HCT116 (cell line): ENCODE data around the gene NAT10. TPM values are rescaled to one million over a fixed set of nuclear protein-coding genes. Genes with fewer than 3 reads are reported as not detected.
"Not testable (repeated sequence)": the region's sequence is repeated elsewhere in the genome, so short reads cannot be mapped to it uniquely, and the experiment has no call there.

ENCODE experiments used
- ATAC-seq: fragments of 200-7000 bp; cut with Tn5 transposase; 2 replicates; pipeline ENCODE4 v1.9.1; 2020; ENCODE audit warnings: mild to moderate bottlenecking, moderate library complexity
- BruUV-seq: library from RNA; stranded (reverse); fragments of 400-500 nt; replicated peaks from 2 replicates; lab custom pipeline; 2021; lab: Mats Ljungman, UMichigan
- CTCF ChIA-PET: fragments of 300-600 bp; sonication (Branson Sonifier 250); formaldehyde crosslinking; loops from one replicate; lab custom pipeline; 2021; ENCODE audit warnings: antibody characterized with exemption; lab: Charles Lee
- POLR2A ChIA-PET: fragments of 300-600, 350-600 bp; sonication (Branson Sonifier 250); formaldehyde crosslinking; loops from one replicate; lab custom pipeline; 2021; ENCODE audit warnings: antibody characterized with exemption; lab: Charles Lee
- RAD21 ChIA-PET, 2 experiments: fragments of 300-600 bp; sonication (Branson Sonifier 250); formaldehyde crosslinking; loops; one replicate each; lab custom pipeline; 2023; ENCODE audit warnings: low total read pairs in 2 of 2; ENCODE audit not compliant: uncharacterized antibody in 2 of 2, unreplicated experiment in 2 of 2, low non-redundant PET in 1 of 2; lab: Charles Lee
- DNase-seq: peaks from one replicate; pipeline ENCODE4 v3.0.0-alpha.2; 2010; ENCODE audit warnings: low read depth, low spot score
- H2AFZ ChIP-seq: fragments of 200-600 bp; shearing (Covaris generic), sonication (generic); 2 replicates; pipeline ENCODE4 v1.6.1; 2017; ENCODE audit warnings: low read depth, mixed run types, mixed read lengths, antibody characterized with exemption, low read length; ENCODE audit not compliant: poor library complexity, severe bottlenecking
- H3K27ac ChIP-seq: 2 replicates; pipeline ENCODE4 v1.5.1; 2012; ENCODE audit warnings: low read depth, low read length
- H3K27me3 ChIP-seq: fragments of 200-600 bp; sonication (generic); 2 replicates; pipeline ENCODE4 v1.6.1; 2016; ENCODE audit warnings: mixed run types, low read length, mixed read lengths; ENCODE audit not compliant: insufficient read depth
- H3K36me3 ChIP-seq, 2 experiments: fragments of 200-500 bp in 1 of 2; fragments of 200-600 bp in 1 of 2; sonication (Bioruptor generic) in 1 of 2; sonication (generic) in 1 of 2; 2 replicates each; pipeline versions ENCODE4 v1.5.1 to v1.6.1; 2014 to 2016; ENCODE audit warnings: low read length in 2 of 2, inconsistent platforms in 1 of 2, mixed read lengths in 1 of 2, mixed run types in 1 of 2; ENCODE audit not compliant: insufficient read depth in 2 of 2, control insufficient read depth in 1 of 2
- H3K4me1 ChIP-seq, 2 experiments: fragments of 200-600 bp in 1 of 2; sonication (generic) in 1 of 2; 2 replicates each; pipeline versions ENCODE4 v1.5.1 to v1.6.1; 2012 to 2017; ENCODE audit warnings: low read length in 2 of 2, inconsistent platforms in 1 of 2, mild to moderate bottlenecking in 1 of 2, mixed read lengths in 1 of 2, mixed run types in 1 of 2, moderate library complexity in 1 of 2; ENCODE audit not compliant: insufficient read depth in 2 of 2, control insufficient read depth in 1 of 2
- H3K4me2 ChIP-seq: fragments of 200-600 bp; sonication (generic); 2 replicates; pipeline ENCODE4 v1.6.1; 2017; ENCODE audit warnings: mixed run types, low read length, mixed read lengths
- H3K4me3 ChIP-seq, 2 experiments: fragments of 200-600 bp in 1 of 2; sonication (generic) in 1 of 2; replicated peaks in 1 of 2; 2 replicates each; pipeline ENCODE4 v1.5.1; 2011 to 2016; ENCODE audit warnings: low read length in 2 of 2, control low read depth in 1 of 2, low read depth in 1 of 2, mild to moderate bottlenecking in 1 of 2, mixed read lengths in 1 of 2, mixed run types in 1 of 2
- H3K79me2 ChIP-seq: fragments of 200-600 bp; sonication (generic); 2 replicates; pipeline ENCODE4 v1.6.1; 2017; ENCODE audit warnings: mild to moderate bottlenecking, mixed run types, low read length, moderate library complexity, mixed read lengths; ENCODE audit not compliant: insufficient read depth
- H3K9ac ChIP-seq: fragments of 200-600 bp; sonication (generic); 2 replicates; pipeline ENCODE4 v1.6.1; 2016; ENCODE audit warnings: low read length, mixed read lengths
- H3K9me2 ChIP-seq: fragments of 200-600 bp; sonication (generic), shearing (Covaris generic); 2 replicates; pipeline ENCODE4 v1.6.1; 2017; ENCODE audit warnings: mixed run types, mild to moderate bottlenecking, moderate library complexity; ENCODE audit not compliant: insufficient read depth
- H3K9me3 ChIP-seq, 2 experiments: fragments of 200-500 bp in 1 of 2; fragments of 200-600 bp in 1 of 2; sonication (Bioruptor generic) in 1 of 2; sonication (generic) in 1 of 2; 2 replicates each; pipeline ENCODE4 v1.6.1; 2014 to 2017; ENCODE audit warnings: low read length in 2 of 2, mixed read lengths in 2 of 2, inconsistent platforms in 1 of 2, low read depth in 1 of 2, mild to moderate bottlenecking in 1 of 2, mixed run types in 1 of 2, moderate library complexity in 1 of 2; ENCODE audit not compliant: control insufficient read depth in 1 of 2, insufficient read depth in 1 of 2
- H4K20me1 ChIP-seq: fragments of 200-600 bp; sonication (generic), shearing (Covaris generic); 2 replicates; pipeline ENCODE4 v1.6.1; 2017; ENCODE audit warnings: mixed run types, mild to moderate bottlenecking, moderate library complexity; ENCODE audit not compliant: insufficient read depth
- CTCF ChIP-seq, 3 experiments: fragments of 200-600 bp in 1 of 3; sonication (generic) in 1 of 3; IDR thresholded peaks in 2 of 3; conservative IDR thresholded peaks in 1 of 3; 2 replicates each; pipeline ENCODE4 v1.5.1; 2012 to 2017; ENCODE audit warnings: low read depth in 2 of 3, low read length in 2 of 3, antibody characterized with exemption in 1 of 3, borderline replicate concordance in 1 of 3, control low read depth in 1 of 3, mild to moderate bottlenecking in 1 of 3, mixed read lengths in 1 of 3, mixed run types in 1 of 3, moderate library complexity in 1 of 3; ENCODE audit not compliant: insufficient read depth in 1 of 3
- JUND ChIP-seq: IDR thresholded peaks from 2 replicates; pipeline ENCODE4 v1.6.1; 2012
- MAX ChIP-seq: IDR thresholded peaks from 2 replicates; pipeline ENCODE4 v1.6.1; 2012
- POLR2AphosphoS5 ChIP-seq: IDR thresholded peaks from 2 replicates; pipeline ENCODE4 v1.6.1; 2011; ENCODE audit warnings: mild to moderate bottlenecking, low read depth, low read length, moderate library complexity
- RAD21 ChIP-seq: IDR thresholded peaks from 2 replicates; pipeline ENCODE4 v1.6.1; 2012; ENCODE audit warnings: low read depth, mild to moderate bottlenecking
- TCF7L2 ChIP-seq: IDR thresholded peaks from 2 replicates; pipeline ENCODE4 v1.7.0; 2011; ENCODE audit warnings: borderline replicate concordance, inconsistent platforms; ENCODE audit not compliant: insufficient read depth, insufficient read length; ENCODE audit errors: extremely low read depth
- YY1 ChIP-seq: IDR thresholded peaks from 2 replicates; pipeline ENCODE4 v1.6.1; 2011; ENCODE audit warnings: low read length, low read depth, moderate library complexity, mild to moderate bottlenecking; ENCODE audit not compliant: insufficient replicate concordance; ENCODE audit errors: extremely low read depth
- ZNF274 ChIP-seq: fragments of 200-500 bp; sonication (Bioruptor generic); IDR thresholded peaks from 2 replicates; pipeline ENCODE4 v1.6.1; 2014; ENCODE audit warnings: mild to moderate bottlenecking, low read depth, low read length, inconsistent platforms
- intact Hi-C: fragments of 100-400 bp; cut with micrococcal nuclease; formaldehyde crosslinking; loops from 2 replicates; pipeline ENCODE4 v1.10.0; 2022
- total RNA-seq: library from RNA; stranded (reverse); gene quantifications from one replicate; pipeline ENCODE4 v1.2.1, GENCODE V29; 2021; ENCODE audit not compliant: unreplicated experiment

Gene NAT10
- total RNA-seq, 1 experiment from 2014 or later = 101 TPM

DNA sequence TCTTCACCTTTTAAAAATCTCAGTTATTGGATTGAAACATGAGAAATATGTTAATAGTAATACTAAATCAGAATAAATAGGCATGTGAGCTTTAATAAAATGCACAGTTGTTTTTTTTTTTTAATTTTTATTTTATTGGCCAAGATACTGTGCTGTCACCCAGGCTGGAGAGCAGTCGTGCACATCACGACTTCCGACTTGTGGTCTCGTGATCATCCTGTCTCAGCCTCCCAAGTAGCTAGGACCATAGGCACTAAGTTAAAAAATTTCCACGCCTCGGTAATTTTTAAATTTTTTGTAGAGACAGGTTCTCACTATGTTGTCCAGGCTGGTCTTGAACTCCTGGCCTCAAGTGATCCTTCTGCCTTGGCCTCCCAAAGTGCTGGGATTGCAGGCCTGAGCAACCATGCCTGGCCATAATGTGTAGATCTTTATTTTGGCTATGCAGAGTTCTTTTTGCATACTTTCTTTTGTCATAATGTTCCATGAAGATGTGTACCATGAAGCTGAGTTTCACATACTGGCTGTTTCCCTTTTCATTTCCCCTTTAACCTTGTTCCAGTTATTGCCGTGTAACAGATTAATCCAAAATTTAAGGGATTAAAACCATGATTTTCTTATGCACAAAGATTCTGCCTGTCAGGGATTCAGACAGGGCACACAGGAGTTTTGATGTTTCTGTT, 37.9 kb upstream of the NAT10 start:
- no peaks in the 10 kb centered on the region for H3K9me3 ChIP-seq
- H3K9me2 ChIP-seq = no peaks in the 10 kb centered on the region
- DNase-seq (no peak), ATAC-seq (no peak)
- ChIA-PET CTCF (no interaction called here), RAD21 (no interaction called here), POLR2A (interaction anchor here (0.6 kb wide), 1 partner anchor 9 kb away, joined by 3 read pairs; no protein-coding TSS in a partner anchor)
- H3K9ac ChIP-seq = no peak overlapping the region
- H2AFZ ChIP-seq = no peak overlapping the region
- peak overlapping the region; percentile 26; the same call in 1 of the 2 replicates for H3K4me2 ChIP-seq
- H3K4me3 ChIP-seq = no peak overlapping the region
- intact Hi-C loops = loop anchor here (5.0 kb wide), 1 partner anchor 70 kb away; no protein-coding TSS in a partner anchor
- no peak overlapping the region for H3K27ac ChIP-seq
- H3K27me3 ChIP-seq = no peaks in the 10 kb centered on the region
- BruUV-seq = no TSS peak
- H3K79me2 ChIP-seq = peaks cover 100% of the 10 kb centered on the region
- H3K4me1 ChIP-seq = peaks cover 24 to 75% of the 10 kb centered on the region in 2 experiments
- H4K20me1 ChIP-seq = peaks cover 41% of the 10 kb centered on the region; the same call in 1 of the 2 replicates
- peaks cover 11 to 17% of the 10 kb centered on the region in 2 experiments; a peak in 3 of 4 replicates for H3K36me3 ChIP-seq
- 0 out of 2 replicates have a peak, but pooled peaks have one; percentile 1 for TF ChIP-seq JUND
- TF ChIP-seq MAX = no peak
- TF ChIP-seq TCF7L2 = no peak
- no peak for TF ChIP-seq ZNF274
- no peak for TF ChIP-seq POLR2AphosphoS5
- TF ChIP-seq YY1 = no peak
- no peak for TF ChIP-seq RAD21

DNA sequence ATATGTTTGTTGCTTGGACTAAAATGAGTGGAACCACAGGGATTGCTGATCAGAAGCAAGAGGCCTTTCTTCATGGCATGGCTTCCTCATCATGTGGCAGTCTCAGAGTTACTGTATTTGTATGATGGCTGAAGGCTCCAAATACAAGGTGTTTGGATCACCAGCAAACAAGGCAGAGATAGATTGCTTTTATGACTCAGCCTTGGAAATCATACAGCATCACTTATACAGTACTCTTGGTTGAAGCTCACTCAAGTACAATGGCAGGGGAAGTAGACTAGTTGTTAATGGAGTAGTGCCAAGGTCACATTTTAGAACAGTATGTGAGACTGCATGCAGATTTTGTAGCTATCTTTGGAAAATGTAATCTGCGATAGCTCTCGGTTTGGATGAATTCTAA, 37.3 kb upstream of the NAT10 start:
- Histone ChIP-seq H3K27me3 (no peaks in the 10 kb centered on the region), H3K4me1 (peaks cover 29 to 75% of the 10 kb centered on the region in 2 experiments), H3K4me3 (no peak overlapping the region), H3K27ac (no peak overlapping the region), H3K9me3 (no peaks in the 10 kb centered on the region)
- ATAC-seq = no peak
- intact Hi-C loops = loop anchor here (5.0 kb wide), 1 partner anchor 71 kb away; no protein-coding TSS in a partner anchor
- RAD21 ChIA-PET = no interaction called here
- no peak for TF ChIP-seq CTCF (IDR thresholded peaks at IDR 0.05 in 2 of 3, conservative IDR thresholded peaks at IDR 0.05 in 1 of 3; ENCODE audit: borderline replicate concordance in 1 of 3, insufficient read depth in 1 of 3, low read depth in 2 of 3, low read length in 2 of 3)
- 0 out of 2 replicates have a peak, but pooled peaks have one; percentile 0 for TF ChIP-seq JUND
- TF ChIP-seq TCF7L2 = no peak
- TF ChIP-seq, all 23 proteins: peak for 1
- Histone ChIP-seq H4K20me1 (peaks cover 35% of the 10 kb centered on the region; the same call in 1 of the 2 replicates), H3K4me2 (no peak overlapping the region), H3K9ac (no peak overlapping the region), H3K36me3 (peaks cover 9 to 19% of the 10 kb centered on the region in 2 experiments; a peak in 3 of 4 replicates), H3K79me2 (peaks cover 100% of the 10 kb centered on the region), H3K9me2 (no peaks in the 10 kb centered on the region), H2AFZ (no peak overlapping the region)
- ChIA-PET CTCF (no interaction called here), POLR2A (no interaction called here)
- DNase-seq = no peak
- BruUV-seq = no TSS peak

GRCh38 chr11:34071306-34071705, 34.1 kb upstream of the NAT10 start:
- H3K27ac ChIP-seq, intact Hi-C loops, H2AFZ ChIP-seq, H3K9ac ChIP-seq, H3K9me3 ChIP-seq, CTCF ChIA-PET, DNase-seq, H3K4me2 ChIP-seq, H3K9me2 ChIP-seq, ATAC-seq, H3K27me3 ChIP-seq, BruUV-seq, RAD21 ChIA-PET, H3K4me3 ChIP-seq: not testable (repeated sequence)
- peaks cover 100% of the 10 kb centered on the region for H3K79me2 ChIP-seq
- peaks cover 48 to 80% of the 10 kb centered on the region in 2 experiments for H3K4me1 ChIP-seq
- POLR2A ChIA-PET = interaction anchor here (1.0 kb wide), 1 partner anchor 12 kb away, joined by 3 read pairs; no protein-coding TSS in a partner anchor
- H4K20me1 ChIP-seq = peaks cover 16% of the 10 kb centered on the region; the same call in 1 of the 2 replicates
- H3K36me3 ChIP-seq = peaks cover 12 to 25% of the 10 kb centered on the region in 2 experiments
